ENCODE data around the gene AKR1E2. TPM values are rescaled to one million over a fixed set of nuclear protein-coding genes. Genes with fewer than 3 reads are reported as not detected.

The AKR1E2 gene
- total RNA-seq, 4 donors from 2014 or later: 7.1 to 14.1 (median 12.2) TPM

- no peak for TF ChIP-seq CTCF (IDR thresholded peaks at IDR 0.05; ENCODE audit: low read depth)
Observed at GRCh38 chr10:4835494-4835918, 9.5 kb downstream of the AKR1E2 start.

- TF ChIP-seq CTCF (IDR thresholded peaks at IDR 0.05; ENCODE audit: low read depth): no peak
Observed at GRCh38 chr10:4836416-4836969, 10.5 kb downstream of the AKR1E2 start.

- TF ChIP-seq CTCF (IDR thresholded peaks at IDR 0.05; ENCODE audit: low read depth): no peak
Observed at GRCh38 chr10:4837551-4837950, 11.5 kb downstream of the AKR1E2 start.

GRCh38 chr10:4838743-4839142 lies 12.7 kb downstream of the AKR1E2 start:
- TF ChIP-seq CTCF (IDR thresholded peaks at IDR 0.05; ENCODE audit: low read depth): no peak

- no peak for TF ChIP-seq CTCF (IDR thresholded peaks at IDR 0.05; ENCODE audit: low read depth)
Observed at GRCh38 chr10:4839353-4839752, 13.3 kb downstream of the AKR1E2 start.

- TF ChIP-seq CTCF (IDR thresholded peaks at IDR 0.05; ENCODE audit: low read depth): no peak
Observed at GRCh38 chr10:4840151-4840550, 14.1 kb downstream of the AKR1E2 start.

GRCh38 chr10:4843525-4844180 lies 17.6 kb downstream of the AKR1E2 start:
- no peak for TF ChIP-seq CTCF (IDR thresholded peaks at IDR 0.05; ENCODE audit: low read depth)

All from subcutaneous adipose tissue (tissue), 4 donors.